Subcutaneous adipose tissue (tissue), 4 donors: ENCODE measurements around the gene C7orf33. TPM values are rescaled to one million over a fixed set of nuclear protein-coding genes. Genes with fewer than 3 reads are reported as not detected.

Experiments
- total RNA-seq, 4 donors: library from RNA; depleted of rRNA; stranded (reverse); fragments of >200 nt; gene quantifications; one replicate each; pipeline ENCODE4 v1.1.0, GENCODE V29; 2016
- TF ChIP-seq, protein P1 (sequence below): fragments of 450-650 bp; IDR thresholded peaks from one replicate; pipeline ENCODE4 v1.5.1; 2016; ENCODE audit warnings: low read depth, mild to moderate bottlenecking, control low read depth, antibody characterized with exemption, moderate library complexity

Gene C7orf33
- total RNA-seq, 4 donors from 2014 or later, result not detected

DNA sequence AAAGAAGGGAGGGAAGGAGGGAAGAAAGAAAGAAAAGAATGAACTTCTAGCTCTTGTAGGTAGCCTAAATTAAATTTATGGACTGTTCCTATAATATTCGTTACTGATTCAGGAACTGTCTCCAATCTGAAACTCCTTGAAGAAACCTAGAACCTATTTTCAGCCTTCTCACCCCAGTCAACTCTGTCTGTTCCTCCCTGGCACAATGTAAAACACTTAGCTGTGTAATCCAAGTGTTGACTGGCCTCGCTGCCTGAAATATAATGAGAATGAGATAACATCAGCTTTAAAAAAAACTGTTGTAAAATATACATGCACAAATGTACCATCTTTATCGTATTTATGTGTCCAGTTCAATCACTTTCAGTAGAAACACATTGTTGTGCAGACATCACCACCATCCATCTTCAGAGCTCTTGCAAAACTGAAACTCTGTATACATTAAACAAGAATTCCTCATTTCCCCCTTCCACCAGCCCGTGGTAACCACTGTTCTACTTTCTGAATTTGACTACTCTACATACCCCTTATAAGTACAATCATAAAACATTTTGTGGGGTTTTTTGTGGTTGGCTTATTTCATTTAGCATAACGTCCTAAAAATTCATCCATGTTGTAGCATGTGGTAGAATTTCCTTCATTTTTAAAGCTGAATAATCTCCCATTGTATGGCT lies 6.3 kb upstream of the C7orf33 start:
- TF ChIP-seq, protein P1, sequence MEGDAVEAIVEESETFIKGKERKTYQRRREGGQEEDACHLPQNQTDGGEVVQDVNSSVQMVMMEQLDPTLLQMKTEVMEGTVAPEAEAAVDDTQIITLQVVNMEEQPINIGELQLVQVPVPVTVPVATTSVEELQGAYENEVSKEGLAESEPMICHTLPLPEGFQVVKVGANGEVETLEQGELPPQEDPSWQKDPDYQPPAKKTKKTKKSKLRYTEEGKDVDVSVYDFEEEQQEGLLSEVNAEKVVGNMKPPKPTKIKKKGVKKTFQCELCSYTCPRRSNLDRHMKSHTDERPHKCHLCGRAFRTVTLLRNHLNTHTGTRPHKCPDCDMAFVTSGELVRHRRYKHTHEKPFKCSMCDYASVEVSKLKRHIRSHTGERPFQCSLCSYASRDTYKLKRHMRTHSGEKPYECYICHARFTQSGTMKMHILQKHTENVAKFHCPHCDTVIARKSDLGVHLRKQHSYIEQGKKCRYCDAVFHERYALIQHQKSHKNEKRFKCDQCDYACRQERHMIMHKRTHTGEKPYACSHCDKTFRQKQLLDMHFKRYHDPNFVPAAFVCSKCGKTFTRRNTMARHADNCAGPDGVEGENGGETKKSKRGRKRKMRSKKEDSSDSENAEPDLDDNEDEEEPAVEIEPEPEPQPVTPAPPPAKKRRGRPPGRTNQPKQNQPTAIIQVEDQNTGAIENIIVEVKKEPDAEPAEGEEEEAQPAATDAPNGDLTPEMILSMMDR, result no peak

DNA sequence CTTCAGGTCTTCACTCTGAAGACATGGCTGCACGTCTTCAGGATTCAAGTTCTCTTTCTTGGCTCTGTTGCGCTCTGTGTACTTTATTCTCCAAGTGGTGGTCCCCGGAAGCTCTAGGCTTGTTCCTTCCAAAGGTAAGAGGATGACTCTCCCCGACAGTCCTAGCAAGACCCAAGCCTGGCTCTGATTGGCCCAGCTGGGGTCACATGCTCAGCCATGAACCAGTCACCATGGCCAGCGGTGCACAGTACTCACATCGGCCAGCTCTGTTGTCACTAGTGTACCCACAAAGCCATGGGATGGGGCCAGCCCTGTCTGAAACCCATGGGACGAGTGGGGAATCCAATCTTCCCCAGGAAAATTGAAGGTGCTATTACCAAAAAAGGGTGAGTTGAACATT lies 5.2 kb upstream of the C7orf33 start:
- TF ChIP-seq, protein P1, result no peak

DNA sequence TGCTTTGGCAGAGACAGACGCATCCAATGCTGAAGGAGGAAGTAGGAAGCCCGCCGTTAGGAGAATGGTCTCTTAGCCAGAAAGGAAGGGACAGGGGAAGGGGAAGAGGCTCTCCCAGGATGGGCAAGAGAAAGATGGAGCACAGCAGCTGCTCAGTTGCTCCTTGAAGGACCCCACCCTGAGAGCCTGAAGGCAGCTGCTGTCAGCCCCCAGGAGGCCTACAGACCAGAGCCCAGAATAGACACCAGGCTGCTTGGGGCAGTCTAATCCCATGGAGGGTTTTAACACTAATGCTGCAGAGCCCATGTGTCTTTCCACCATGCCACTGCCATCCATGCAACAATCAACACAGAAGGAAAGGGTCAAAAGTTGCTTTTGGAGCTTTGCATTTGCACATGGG lies 3.5 kb upstream of the C7orf33 start:
- TF ChIP-seq, protein P1, result no peak

DNA sequence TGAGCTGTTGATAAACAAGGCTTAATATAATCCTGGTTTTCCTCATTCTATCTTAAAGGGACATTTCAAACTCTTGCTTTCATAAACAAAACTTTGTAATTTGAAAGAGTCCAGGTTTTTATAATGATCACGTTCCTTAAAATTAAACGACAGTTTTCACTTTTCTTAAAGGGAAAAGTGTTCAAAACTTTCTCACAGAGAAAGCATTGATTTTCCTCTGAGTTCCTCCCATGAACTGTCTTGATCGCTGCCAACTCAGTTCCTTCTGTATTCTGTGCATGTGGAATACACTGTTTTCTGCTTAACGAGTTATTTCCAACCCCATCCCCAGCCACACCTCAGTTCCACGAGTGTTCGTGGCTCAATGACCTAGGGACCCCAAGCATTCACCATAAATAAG lies 2.4 kb upstream of the C7orf33 start:
- TF ChIP-seq, protein P1, result no peak

DNA sequence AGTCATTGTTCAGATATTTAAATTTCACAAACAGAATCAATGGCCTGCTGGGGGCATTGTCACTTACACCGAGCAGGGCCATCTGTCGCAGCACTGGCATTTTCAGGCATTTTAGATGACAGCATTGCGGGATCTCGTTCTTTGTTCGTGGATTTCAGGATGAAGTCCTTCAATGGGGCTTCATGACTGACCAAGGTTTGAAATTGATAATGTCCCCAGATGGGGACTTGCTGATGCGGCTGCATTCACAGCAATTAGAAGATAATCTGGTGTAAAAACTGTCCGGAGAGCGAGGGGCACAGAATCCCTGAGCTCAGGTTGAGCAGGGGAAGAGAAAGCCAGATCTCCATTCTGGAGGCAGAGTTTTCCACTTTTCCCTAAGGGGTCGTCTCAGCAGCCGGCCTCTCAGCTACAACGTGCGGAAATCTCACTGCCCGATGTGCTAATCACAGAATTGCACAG lies 1.9 kb upstream of the C7orf33 start:
- TF ChIP-seq, protein P1, result no peak

DNA sequence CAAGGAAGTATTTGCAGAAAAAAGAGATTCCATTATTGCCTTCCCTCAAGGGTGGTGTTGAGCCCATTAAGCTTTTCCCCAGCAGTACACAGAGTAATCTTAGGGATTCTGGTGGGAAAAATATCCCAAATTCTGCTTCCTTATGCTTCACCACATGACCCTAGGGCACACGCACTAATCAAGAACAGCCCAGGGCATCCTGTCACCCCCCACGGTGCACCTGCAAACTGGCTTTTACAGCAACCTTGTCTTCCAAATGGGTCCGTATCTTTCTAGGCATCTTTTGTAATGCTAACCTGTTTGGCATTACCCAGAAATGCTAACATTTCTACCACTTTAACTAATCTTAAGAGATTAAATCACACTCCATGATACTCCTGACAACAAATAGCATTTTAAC lies 926 bp upstream of the C7orf33 start:
- TF ChIP-seq, protein P1, result no peak

DNA sequence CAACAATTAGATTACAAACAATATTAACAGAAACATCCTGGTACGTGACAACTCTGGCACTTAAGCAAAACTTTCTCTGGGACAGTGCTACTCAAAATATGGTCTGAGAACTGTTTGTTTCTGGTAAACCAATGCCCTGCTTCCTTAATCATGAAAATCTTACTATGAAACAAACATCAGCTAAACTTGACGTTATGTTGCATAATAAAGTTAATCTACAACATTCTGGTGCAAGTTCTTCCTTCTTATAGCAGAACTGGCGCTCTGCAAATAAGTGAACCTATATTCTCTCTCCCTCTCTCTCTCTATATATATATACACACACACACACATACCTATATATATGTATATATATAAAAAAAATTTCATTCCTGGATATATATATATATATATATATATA lies 7.8 kb downstream of the C7orf33 start:
- TF ChIP-seq, protein P1, result no peak
